HEK293T (cell line): ENCODE data around the gene ZBTB38.

Experiments used
- CTBP1 ChIP-seq: fragments of 450-650 bp; IDR thresholded peaks from 2 replicates; pipeline ENCODE4 v1.6.1; 2016; ENCODE audit warnings: borderline replicate concordance
- ELF4 ChIP-seq: fragments of 450-650 bp; IDR thresholded peaks from 2 replicates; pipeline ENCODE4 v1.6.1; 2017; ENCODE audit warnings: antibody characterized with exemption
- FOXA1 ChIP-seq: fragments of 450-650 bp; IDR thresholded peaks from 2 replicates; pipeline ENCODE4 v1.6.1; 2016; ENCODE audit warnings: mild to moderate bottlenecking
- FOXK2 ChIP-seq: fragments of 450-650 bp; IDR thresholded peaks from 2 replicates; pipeline ENCODE4 v1.6.1; 2016; ENCODE audit warnings: mild to moderate bottlenecking
- FOXM1 ChIP-seq: fragments of 450-650 bp; IDR thresholded peaks from 2 replicates; pipeline ENCODE4 v1.6.1; 2017; ENCODE audit warnings: mild to moderate bottlenecking, borderline replicate concordance
- HDGF ChIP-seq: fragments of 450-650 bp; IDR thresholded peaks from 2 replicates; pipeline ENCODE4 v1.6.1; 2017; ENCODE audit warnings: antibody characterized with exemption, borderline replicate concordance
- NFRKB ChIP-seq: fragments of 450-650 bp; IDR thresholded peaks from 2 replicates; pipeline ENCODE4 v1.6.1; 2016; ENCODE audit warnings: mild to moderate bottlenecking, moderate library complexity
- SP1 ChIP-seq: fragments of 450-650 bp; IDR thresholded peaks from 2 replicates; pipeline ENCODE4 v1.6.1; 2017
- SUZ12 ChIP-seq: fragments of 450-650 bp; IDR thresholded peaks from 2 replicates; pipeline ENCODE4 v1.6.1; 2016; ENCODE audit warnings: mild to moderate bottlenecking
- TARDBP ChIP-seq: fragments of 450-650 bp; IDR thresholded peaks from 2 replicates; pipeline ENCODE4 v1.6.1; 2016
- ZNF384 ChIP-seq: fragments of 450-650 bp; IDR thresholded peaks from 2 replicates; pipeline ENCODE4 v1.6.1; 2016

- TF ChIP-seq FOXK2 (no peak), TARDBP (no peak), FOXM1 (no peak), NFRKB (no peak), ZNF384 (no peak), CTBP1 (no peak), SUZ12 (no peak), SP1 (no peak), ELF4 (no peak), FOXA1 (no peak), HDGF (no peak)
These were observed 25.9 kb upstream of the ZBTB38 start for GRCh38 chr3:141342386-141342785.
